ENCODE measurements around the gene PDE10A.

PDE10A gene

GRCh38 chr6:165456286-165456685 lies 206.8 kb downstream of the PDE10A start:
- no peak for ATAC-seq
- no peak for TF ChIP-seq PPARA (CRISPR knock-in tag; IDR thresholded peaks at IDR 0.05; ENCODE audit: borderline replicate concordance)
- TF ChIP-seq ZNF8 (CRISPR knock-in tag; IDR thresholded peaks at IDR 0.05), result no peak
- TF ChIP-seq CSRNP3 (CRISPR knock-in tag; IDR thresholded peaks at IDR 0.05), result no peak
- TF ChIP-seq, protein P1, sequence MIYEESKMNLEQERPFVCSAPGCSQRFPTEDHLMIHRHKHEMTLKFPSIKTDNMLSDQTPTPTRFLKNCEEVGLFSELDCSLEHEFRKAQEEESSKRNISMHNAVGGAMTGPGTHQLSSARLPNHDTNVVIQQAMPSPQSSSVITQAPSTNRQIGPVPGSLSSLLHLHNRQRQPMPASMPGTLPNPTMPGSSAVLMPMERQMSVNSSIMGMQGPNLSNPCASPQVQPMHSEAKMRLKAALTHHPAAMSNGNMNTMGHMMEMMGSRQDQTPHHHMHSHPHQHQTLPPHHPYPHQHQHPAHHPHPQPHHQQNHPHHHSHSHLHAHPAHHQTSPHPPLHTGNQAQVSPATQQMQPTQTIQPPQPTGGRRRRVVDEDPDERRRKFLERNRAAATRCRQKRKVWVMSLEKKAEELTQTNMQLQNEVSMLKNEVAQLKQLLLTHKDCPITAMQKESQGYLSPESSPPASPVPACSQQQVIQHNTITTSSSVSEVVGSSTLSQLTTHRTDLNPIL (CRISPR knock-in tag; IDR thresholded peaks at IDR 0.05; ENCODE audit: low read depth), result no peak
- TF ChIP-seq ZC3H10 (CRISPR knock-in tag; IDR thresholded peaks at IDR 0.05), result no peak
- no peak for TF ChIP-seq ZNF70 (CRISPR knock-in tag; IDR thresholded peaks at IDR 0.05)
- no peak for TF ChIP-seq TCF4 (CRISPR knock-in tag; IDR thresholded peaks at IDR 0.05; ENCODE audit: borderline replicate concordance)
- TF ChIP-seq BACH2 (CRISPR knock-in tag; IDR thresholded peaks at IDR 0.05; ENCODE audit: borderline replicate concordance), result no peak
- TF ChIP-seq POU6F1 (CRISPR knock-in tag; IDR thresholded peaks at IDR 0.05; ENCODE audit: borderline replicate concordance, low read depth), result no peak
- TF ChIP-seq ARNTL (CRISPR knock-in tag; IDR thresholded peaks at IDR 0.05; ENCODE audit: borderline replicate concordance, low read depth), result no peak
- TF ChIP-seq ISL1 (CRISPR knock-in tag; IDR thresholded peaks at IDR 0.05), result no peak
- no peak for TF ChIP-seq RARB (CRISPR knock-in tag; IDR thresholded peaks at IDR 0.05)
- TF ChIP-seq OSR1 (CRISPR knock-in tag; IDR thresholded peaks at IDR 0.05), result no peak
- no peak for TF ChIP-seq ESRRG (CRISPR knock-in tag; IDR thresholded peaks at IDR 0.05)
- TF ChIP-seq SNAI2 (CRISPR knock-in tag; IDR thresholded peaks at IDR 0.05), result no peak
- no peak for TF ChIP-seq ZFP30 (CRISPR knock-in tag; IDR thresholded peaks at IDR 0.05)
- TF ChIP-seq ZFP3 (CRISPR knock-in tag; IDR thresholded peaks at IDR 0.05), result no peak

- TF ChIP-seq PATZ1 (CRISPR knock-in tag; IDR thresholded peaks at IDR 0.05; ENCODE audit: borderline replicate concordance), result no peak
- no peak for TF ChIP-seq CSDC2 (CRISPR knock-in tag; IDR thresholded peaks at IDR 0.05)
- no peak for TF ChIP-seq ZNF565 (CRISPR knock-in tag; conservative IDR thresholded peaks at IDR 0.05; ENCODE audit: low read depth)
- no peak for TF ChIP-seq TCF4 (CRISPR knock-in tag; IDR thresholded peaks at IDR 0.05; ENCODE audit: borderline replicate concordance)
- no peak for TF ChIP-seq BACH2 (CRISPR knock-in tag; IDR thresholded peaks at IDR 0.05; ENCODE audit: borderline replicate concordance)
- TF ChIP-seq ISL1 (CRISPR knock-in tag; IDR thresholded peaks at IDR 0.05), result no peak
- no peak for TF ChIP-seq TOX (CRISPR knock-in tag; IDR thresholded peaks at IDR 0.05; ENCODE audit: borderline replicate concordance)
- TF ChIP-seq ZC3H10 (CRISPR knock-in tag; IDR thresholded peaks at IDR 0.05), result no peak
- TF ChIP-seq RARB (CRISPR knock-in tag; IDR thresholded peaks at IDR 0.05), result no peak
- TF ChIP-seq CSRNP3 (CRISPR knock-in tag; IDR thresholded peaks at IDR 0.05), result no peak
- TF ChIP-seq OSR1 (CRISPR knock-in tag; IDR thresholded peaks at IDR 0.05), result no peak
- no peak for TF ChIP-seq ARNTL (CRISPR knock-in tag; IDR thresholded peaks at IDR 0.05; ENCODE audit: borderline replicate concordance, low read depth)
- no peak for ATAC-seq
Observed at GRCh38 chr6:165455488-165455887, 207.6 kb downstream of the PDE10A start.

DNA sequence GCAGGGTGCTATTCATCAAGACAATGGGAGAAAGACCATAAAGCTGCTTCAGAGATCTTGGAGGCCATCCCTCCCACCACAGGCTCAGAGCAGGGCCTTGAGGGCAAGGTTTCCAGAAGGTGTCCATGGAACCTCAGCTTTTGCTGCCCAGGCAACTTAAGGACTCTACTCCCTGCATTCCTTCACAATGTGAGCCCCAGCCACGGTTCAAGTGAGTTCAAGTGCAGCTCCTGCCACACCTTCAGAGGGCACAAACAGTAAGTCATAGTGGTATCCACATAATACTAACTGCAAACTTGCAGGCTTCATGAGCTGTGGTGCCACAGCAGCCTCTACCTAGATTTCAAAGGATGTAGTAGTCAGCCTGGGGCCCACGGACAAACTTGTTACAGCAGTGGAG lies 209.6 kb downstream of the PDE10A start:
- no peak for ATAC-seq
- no peak for TF ChIP-seq PPARA (CRISPR knock-in tag; IDR thresholded peaks at IDR 0.05; ENCODE audit: borderline replicate concordance)
- TF ChIP-seq OSR1 (CRISPR knock-in tag; IDR thresholded peaks at IDR 0.05), result no peak
- TF ChIP-seq, protein P2, sequence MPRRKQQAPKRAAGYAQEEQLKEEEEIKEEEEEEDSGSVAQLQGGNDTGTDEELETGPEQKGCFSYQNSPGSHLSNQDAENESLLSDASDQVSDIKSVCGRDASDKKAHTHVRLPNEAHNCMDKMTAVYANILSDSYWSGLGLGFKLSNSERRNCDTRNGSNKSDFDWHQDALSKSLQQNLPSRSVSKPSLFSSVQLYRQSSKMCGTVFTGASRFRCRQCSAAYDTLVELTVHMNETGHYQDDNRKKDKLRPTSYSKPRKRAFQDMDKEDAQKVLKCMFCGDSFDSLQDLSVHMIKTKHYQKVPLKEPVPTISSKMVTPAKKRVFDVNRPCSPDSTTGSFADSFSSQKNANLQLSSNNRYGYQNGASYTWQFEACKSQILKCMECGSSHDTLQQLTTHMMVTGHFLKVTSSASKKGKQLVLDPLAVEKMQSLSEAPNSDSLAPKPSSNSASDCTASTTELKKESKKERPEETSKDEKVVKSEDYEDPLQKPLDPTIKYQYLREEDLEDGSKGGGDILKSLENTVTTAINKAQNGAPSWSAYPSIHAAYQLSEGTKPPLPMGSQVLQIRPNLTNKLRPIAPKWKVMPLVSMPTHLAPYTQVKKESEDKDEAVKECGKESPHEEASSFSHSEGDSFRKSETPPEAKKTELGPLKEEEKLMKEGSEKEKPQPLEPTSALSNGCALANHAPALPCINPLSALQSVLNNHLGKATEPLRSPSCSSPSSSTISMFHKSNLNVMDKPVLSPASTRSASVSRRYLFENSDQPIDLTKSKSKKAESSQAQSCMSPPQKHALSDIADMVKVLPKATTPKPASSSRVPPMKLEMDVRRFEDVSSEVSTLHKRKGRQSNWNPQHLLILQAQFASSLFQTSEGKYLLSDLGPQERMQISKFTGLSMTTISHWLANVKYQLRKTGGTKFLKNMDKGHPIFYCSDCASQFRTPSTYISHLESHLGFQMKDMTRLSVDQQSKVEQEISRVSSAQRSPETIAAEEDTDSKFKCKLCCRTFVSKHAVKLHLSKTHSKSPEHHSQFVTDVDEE (CRISPR knock-in tag; IDR thresholded peaks at IDR 0.05), result no peak
- no peak for TF ChIP-seq RARB (CRISPR knock-in tag; IDR thresholded peaks at IDR 0.05)
- TF ChIP-seq SNAI2 (CRISPR knock-in tag; IDR thresholded peaks at IDR 0.05), result no peak
- TF ChIP-seq, protein P1 (CRISPR knock-in tag; IDR thresholded peaks at IDR 0.05; ENCODE audit: low read depth), result no peak
- TF ChIP-seq ZNF8 (CRISPR knock-in tag; IDR thresholded peaks at IDR 0.05), result no peak
- TF ChIP-seq ESRRG (CRISPR knock-in tag; IDR thresholded peaks at IDR 0.05), result no peak
- TF ChIP-seq GLIS3 (CRISPR knock-in tag; IDR thresholded peaks at IDR 0.05), result no peak
- no peak for TF ChIP-seq ARNTL (CRISPR knock-in tag; IDR thresholded peaks at IDR 0.05; ENCODE audit: borderline replicate concordance, low read depth)
- no peak for TF ChIP-seq ZFP30 (CRISPR knock-in tag; IDR thresholded peaks at IDR 0.05)
- no peak for TF ChIP-seq CSRNP3 (CRISPR knock-in tag; IDR thresholded peaks at IDR 0.05)
- TF ChIP-seq BACH2 (CRISPR knock-in tag; IDR thresholded peaks at IDR 0.05; ENCODE audit: borderline replicate concordance), result no peak
- no peak for TF ChIP-seq TCF4 (CRISPR knock-in tag; IDR thresholded peaks at IDR 0.05; ENCODE audit: borderline replicate concordance)
- no peak for TF ChIP-seq ZNF70 (CRISPR knock-in tag; IDR thresholded peaks at IDR 0.05)

Measured in SK-N-SH treated with all-trans-retinoic acid at 6 μM for 48 hours (cell line).